HG03571 (cell line): ENCODE results near the gene RAB13.
"Not testable (repeated sequence)": the region's sequence is repeated elsewhere in the genome, so short reads cannot be mapped to it uniquely, and the experiment has no call there.

ENCODE experiments used
- ATAC-seq: cut with Tn5 transposase; IDR thresholded peaks from one replicate; pipeline ENCODE4 v1.9.1; 2021; ENCODE audit not compliant: unreplicated experiment

Gene RAB13

DNA sequence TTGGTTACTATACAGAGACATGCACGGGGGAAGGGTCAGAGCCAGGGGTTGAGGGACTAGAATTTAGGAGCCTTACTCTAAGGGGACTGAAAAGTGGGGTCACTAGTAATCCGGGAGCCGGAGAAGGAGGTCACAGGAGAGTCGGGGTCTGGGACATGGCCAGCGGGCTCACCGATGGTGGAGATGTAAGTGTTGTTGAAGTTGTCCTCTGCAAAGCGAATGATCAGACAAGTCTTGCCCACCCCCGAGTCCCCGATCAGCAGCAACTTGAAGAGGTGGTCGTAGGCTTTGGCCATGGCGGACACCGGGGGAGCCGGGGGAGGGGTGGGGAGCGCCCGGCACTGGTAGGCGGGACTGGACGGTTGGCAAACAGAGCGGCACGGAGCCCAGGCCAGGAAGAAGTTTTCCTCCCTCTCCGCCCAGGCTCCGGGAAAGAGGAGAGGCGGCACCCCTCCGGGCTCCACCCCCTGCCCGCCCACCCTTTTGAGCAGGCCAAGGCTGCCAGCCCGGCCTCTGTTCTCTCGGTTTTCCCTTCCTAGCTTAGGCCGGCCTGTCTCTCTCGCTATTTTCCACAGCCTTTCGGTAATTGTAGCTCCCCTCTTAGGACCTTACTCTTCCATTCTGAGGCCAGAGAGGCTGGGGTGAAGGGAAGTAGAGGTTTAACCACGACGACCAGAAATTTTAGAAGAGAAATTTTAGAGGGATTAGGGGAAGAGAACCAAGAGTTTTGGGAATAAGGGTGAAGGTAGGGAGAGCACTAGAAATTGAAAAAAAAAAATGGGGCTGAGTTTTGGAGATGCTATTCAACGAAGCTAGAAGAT, at the start of gene RAB13:
Gene RAB13 (minus strand): TSS at position 399 of the 821 bp plus-strand sequence. CDS start 103 bp downstream, at position 296.
- no peak for ATAC-seq

DNA sequence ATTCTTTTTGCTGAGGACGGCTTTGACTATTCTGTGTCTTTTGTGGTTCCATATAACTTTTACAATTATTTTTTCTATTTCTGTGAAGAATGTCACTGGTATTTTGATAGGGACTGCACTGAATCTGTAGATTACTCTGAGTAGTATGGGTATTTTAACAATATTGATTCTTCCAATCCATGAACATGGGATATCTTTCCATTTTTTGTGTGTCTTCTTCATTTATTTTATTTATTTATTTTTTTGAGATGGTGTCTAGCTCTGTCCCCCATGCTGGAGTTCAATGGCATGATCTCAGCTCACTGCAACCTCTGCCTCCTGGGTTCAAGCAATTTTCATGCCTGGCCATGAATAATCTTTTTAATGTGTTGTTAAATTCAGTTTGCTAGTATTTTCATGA, 47.6 kb upstream of the RAB13 start:
- ATAC-seq: not testable (repeated sequence)

DNA sequence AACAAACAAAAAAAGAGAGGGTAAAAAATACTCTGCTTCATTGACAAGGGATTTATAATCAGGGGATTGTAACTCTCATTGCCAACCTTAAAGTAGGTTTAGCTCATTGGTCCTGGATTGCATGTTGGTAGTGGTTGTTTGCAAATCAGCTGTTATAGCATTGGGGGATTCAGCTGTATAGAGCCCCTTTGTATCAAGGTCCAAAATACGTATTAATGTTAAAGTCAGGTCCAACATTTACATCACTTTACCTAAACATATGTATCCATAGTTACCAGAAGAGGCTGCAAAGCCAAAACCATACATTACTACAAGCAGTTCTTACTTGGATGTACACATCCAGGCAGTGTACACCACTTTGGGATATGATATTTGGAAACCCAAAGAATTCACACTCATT, 33.8 kb upstream of the RAB13 start:
- ATAC-seq: no peak

DNA sequence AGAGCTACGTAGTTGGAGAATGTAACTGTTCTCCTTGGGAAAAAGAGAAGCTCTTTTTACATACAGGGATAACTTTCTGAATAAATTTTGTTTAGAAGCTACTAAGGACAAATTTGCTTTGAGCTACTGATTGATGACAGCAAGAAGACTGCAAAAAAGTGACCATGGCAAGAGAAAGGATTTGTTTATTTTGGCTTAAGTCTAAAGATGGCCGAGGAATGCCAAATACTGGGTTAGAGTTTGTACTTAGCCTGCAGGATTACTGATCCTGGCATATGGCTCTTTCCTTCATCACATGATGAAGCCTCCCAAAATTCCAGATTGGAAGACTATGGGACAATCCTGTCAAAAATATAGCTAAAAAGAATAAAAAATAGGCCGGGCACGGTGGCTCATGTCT, 33.1 kb upstream of the RAB13 start:
- ATAC-seq: no peak

DNA sequence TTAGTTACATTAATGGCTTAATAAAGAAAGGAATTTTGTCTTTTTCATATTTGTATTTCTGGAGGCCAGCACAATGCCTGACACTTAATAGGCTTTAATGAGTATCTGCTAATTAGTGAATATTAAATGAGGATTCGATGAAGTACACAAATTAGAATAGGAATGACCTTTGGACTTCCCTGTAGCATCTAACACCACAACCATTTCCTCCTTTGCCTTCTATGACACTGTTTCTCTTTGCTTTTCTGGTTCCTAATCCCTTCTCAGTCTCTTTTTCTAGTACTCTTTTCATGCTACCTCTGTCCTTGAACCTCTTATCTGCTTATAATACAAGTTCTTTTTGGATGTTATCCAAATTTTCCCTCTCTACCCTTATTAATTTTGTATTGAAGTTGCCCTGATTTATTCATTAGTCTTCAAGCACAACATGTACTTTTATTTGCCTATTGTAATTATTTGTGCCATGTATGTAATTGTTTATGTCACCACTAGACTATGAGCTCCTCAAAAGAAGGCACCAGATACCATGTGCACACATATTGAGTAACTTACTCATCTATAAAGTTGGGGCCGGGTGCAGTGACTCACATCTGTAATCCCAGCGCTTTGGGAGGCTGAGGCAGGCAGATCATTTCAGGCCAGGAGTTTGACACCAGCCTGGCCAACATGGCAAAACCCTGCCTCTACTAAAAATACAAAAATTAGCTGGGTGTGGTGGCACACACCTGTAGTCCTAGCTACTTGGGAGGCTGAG, 28.2 kb upstream of the RAB13 start:
- no peak for ATAC-seq

DNA sequence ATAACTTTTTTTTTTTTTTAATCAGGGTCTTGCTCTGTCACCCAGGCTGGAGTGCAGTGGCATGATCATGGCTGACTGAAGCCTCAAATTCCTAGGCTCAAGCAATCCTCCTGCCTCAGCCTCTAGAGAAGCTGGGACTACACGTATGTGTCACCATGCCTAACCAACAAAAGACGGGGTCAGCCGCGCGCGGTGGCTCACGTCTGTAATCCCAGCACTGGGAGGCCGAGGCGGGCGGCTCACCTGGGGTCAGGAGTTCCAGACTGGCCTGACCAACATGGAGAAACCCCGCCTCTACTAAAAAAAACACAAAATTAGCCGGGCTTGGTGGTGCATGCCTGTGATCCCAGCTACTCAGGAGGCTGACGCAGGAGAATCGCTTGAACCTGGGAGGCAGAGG, 26.4 kb upstream of the RAB13 start:
- ATAC-seq: not testable (repeated sequence)

DNA sequence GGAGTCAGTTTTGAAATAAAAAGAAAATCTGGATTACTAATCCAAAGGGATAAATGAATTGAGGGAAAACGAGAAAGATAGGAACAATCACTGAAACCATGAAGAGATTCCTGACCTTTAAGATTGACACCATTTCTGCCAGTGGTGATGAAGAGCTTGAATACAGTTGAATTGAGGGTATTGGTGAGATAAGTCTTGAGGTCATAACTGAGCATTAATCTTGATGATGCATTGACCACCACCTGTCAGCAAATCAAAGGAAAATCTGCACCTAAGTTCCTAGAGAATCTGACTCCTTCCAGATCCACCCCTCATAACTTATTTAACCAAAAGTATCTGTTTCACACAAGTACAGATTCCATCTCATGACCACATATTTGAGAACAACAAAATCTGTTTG, 26.0 kb upstream of the RAB13 start:
- ATAC-seq: no peak

DNA sequence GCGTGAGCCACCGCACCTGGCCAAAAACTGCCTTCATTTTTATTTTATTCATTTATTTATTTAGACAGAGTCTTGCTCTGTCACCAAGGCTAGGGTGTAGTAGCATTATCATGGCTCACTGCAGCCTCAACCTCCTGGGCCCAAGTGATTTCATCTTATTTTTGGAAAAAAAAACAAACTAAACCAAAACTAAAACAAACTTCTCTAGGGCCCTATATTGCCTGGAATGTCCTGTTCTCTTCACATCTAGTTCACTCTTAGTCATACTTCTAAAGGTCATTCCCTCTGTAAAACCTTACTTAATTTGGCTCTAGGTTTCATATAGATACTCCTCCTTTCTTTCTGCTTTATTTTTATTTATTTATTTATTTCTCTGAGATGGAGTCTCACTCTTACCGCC, 20.0 kb upstream of the RAB13 start:
- ATAC-seq: no peak

DNA sequence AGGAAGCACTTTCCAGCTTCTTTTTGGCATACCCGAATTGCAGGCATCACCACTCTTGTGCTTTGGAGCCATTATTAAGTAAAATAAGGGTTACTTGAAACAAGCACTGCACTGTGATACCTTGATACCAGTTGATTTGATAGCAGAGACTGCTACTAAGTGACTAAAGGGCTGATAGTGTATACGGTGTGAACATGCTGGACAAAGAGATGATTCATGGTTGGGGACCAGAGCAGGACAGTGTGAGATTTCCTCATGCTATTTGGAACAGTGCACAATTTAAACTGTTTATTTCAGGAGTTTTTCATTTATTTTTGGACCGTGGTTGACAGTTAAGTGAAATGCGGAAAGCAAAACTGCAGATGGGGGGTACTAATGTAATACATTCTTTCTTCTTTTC, 14.3 kb upstream of the RAB13 start:
- ATAC-seq: no peak

DNA sequence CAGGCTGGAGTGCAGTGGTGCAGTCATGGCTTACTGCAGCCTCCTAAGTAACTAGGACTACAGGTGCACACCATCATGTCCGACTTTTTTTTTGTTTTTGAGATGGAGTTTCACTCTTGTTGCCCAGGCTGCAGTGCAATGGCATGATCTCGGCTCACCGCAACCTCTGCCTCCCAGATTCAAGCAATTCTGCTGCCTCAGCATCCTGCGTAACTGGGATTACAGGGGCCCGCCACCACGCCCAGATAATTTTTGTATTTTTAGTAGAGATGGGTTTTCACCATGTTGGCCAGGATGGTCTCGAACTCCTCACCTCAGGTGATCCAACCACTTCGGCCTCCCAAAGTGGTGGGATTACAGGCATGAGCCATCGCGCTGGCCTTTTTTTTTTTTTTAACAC, 10.7 kb upstream of the RAB13 start:
- not testable (repeated sequence) for ATAC-seq

DNA sequence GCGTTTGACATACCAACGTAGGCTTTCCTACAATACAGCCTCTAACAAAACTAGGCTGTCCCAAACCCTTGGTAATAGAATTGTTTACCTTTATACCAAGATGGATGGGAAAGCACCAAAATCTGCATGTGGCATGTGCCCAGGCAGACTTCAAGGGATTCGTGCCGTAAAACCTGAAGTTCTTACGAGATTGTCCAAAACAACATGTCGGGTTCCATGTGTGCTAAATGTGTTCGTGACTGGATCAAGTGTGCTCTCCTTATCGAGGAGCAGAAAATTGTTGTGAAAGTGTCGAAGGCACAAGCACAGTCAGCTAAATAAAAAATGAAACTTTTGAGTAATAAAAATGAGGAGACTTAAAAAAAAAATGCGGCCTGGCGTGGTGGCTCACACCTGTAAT, 9.5 kb upstream of the RAB13 start:
- ATAC-seq: no peak

DNA sequence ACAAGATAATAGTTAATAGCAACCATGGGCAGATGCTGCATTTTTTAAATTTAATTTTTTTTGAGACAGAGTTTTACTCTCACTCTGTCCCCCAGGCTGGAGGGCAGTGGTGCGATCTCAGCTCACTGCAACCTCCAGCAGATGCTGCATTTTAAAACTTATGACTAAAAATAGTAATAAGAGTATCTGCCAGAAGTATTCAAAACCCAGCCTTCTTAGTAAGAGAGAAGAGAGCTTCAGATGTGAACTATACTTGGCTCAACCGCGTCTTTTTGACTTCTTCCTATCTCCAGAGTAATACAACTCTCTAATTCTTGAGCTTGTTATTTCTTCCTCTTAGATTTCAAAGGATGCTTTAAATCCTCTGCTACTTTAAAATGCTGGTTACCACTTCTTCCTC, 9.1 kb upstream of the RAB13 start:
- ATAC-seq: no peak

DNA sequence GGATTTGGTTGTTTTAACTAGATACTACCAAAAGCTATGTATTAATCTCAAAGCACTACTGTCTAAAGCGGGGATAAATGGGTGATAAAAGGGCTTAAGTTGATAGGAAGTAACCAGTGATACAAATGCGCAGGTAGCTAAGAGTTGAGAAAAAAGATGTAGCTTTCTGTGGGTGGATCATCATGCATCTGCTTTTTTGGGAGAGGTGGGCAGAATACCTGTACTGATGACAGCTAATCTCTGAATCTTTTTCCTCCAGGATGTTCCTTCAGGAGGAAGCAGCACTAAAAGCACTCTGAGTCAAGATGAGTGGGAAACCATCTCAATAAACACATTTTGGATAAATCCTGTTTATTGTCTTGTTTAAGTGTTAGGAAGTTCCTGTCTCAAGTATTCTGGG, 5.7 kb upstream of the RAB13 start:
- ATAC-seq: no peak

DNA sequence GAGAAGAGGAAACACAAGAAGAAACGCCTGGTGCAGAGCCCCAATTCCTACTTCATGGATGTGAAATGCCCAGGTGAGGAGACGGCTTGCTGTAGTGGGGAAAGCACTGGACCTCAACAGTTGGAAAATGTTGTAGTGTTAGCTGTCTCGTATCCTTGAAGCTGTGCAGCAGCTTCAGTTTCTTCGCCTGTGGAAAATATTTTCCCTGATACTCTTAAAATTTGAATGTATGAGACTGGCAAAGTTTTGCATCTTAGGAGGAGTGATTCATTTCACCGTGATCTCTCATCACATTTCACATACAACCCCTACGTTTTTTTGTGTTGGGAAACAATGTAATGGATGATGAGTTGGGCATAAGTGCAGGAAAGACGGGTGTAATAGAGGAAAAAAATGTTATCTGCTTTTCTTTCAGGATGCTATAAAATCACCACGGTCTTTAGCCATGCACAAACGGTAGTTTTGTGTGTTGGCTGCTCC, 5.1 kb upstream of the RAB13 start:
- ATAC-seq: no peak

DNA sequence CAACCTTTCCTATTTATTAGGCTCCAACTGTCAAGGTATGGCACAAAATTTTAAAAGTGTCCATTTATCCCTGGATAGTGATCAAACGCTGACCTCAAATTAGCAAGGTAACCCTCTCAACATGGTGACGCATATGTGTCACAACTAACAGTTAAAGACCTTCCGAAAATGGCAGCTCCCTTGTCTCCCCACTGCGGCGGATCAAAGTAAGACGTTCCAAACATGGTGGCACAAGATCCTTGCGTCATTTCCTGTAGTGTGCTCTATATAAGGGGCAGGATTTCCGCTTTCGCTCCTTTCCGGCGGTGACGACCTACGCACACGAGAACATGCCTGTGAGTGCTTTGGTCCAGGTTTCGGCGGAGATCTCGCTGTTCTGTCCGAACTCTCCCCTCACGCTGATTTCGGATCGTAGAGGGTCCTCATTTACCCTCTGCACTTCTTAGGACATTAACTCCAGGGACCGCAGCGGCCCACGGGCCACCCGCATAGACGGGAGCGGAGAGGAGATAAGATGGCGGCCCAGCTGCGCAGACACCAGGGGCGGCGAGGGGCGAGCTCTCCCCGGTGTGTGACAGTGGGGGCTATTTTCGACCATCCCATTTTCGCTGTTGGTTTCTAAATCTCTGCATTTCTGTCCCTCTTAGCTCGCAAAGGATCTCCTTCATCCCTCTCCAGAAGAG, 4.5 kb upstream of the RAB13 start, which contains the start of gene RPS27:
Gene RPS27 (plus strand): TSS at position 295 of the 683 bp plus-strand sequence. CDS start 35 bp downstream, at position 330.
- ATAC-seq: peak; percentile 64

DNA sequence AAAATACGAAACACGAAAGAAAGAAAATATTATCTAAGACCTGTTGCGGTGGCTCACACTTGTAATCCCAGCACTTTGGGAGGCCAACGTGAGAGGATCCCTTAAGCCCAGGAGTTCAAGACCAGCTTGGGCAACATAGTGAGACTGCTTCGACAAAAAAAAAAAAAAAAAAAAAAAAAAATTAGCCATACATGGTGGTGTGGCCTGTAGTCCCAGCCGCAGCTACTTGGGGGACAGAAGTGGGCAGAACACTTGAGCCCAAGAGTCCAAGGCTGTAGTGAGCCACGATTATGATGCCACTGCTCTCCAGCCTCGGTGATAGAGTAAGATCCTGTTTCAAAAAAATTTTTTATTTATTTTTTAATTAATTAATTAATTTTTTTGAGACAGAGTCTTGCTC, 1.5 kb upstream of the RAB13 start:
- ATAC-seq: no peak

DNA sequence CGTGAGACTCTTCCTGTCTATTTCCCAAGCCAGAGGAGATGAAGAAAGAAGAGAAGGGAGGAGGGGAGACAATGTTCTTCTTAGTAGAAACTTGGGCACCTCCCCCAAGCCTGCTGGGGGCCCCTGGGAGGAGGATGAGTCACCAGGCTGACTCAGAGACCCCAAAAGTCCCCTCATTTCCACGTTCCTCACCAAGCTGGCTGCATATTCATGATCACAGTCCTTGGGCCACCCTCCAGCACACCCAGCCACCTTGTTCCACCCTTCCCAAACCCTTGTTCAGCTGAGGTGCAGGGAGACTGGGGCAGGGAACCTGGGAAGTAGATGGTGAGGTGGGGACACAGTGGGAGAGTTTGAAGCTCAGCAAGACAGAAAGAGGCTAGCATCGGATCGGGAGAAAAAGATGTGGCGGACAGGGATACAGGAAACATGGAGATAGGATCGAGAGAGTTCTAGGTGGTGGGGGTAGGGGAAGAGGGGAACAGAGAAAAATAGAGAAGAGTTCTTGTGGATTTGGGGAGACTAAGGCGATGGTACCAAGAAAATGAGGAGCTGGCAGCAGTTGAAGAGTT, 712 bp downstream of the RAB13 start:
- no peak for ATAC-seq

DNA sequence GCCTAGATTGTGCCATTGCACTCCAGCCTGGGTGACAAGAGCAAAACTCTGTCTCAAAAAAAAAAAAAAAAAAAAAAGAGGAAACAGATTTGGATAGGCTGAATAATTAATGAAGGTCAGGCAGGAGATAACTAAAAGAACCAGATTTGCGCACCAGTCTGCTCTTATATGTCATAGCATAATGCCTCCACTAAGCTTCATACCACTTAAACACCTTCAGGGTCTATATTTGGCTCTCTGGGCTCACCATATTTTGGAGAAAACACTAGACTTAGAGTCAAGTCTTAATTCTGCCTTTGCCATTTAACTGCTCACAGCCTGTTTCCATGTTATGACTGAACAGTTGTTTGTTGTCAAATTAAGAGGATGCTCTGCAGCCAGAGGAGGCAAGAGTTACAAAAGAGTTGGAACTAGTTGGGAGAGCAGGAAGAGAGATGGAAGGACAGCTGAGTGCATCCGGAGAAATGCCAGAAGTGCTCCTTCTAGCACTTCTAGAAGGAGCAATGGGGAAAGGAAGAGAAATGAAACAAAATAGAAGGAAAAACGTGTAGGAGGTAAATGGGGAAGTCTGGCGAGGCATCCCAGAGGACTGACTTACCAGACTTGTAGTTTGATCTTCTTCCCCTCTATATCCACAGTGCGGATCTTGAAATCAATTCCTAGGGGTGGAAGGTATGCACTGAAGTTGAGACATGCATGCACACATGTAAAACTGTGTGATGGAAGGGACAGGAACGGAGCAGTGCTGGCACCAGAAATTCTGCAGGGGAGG, 1.8 kb downstream of the RAB13 start:
- ATAC-seq: no peak

DNA sequence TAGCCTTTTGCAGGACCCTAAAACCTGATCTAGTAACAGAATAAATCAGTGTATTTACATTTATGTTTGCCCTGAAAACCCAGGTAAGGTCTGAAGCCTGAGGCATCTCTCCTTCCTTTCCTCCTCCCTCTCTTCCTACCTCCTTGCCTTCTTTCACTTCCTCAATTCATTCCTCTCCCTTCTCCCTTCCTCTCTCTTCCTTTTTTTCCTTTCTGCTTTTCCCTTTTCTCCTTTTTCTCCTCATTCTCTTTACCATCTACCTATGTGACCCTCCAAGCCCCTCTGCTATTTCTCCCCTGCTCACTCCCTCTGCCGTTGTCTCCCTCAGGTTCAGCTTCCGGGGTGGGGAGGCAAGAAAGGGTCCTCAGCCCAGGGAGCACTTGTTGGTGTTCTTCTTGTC, 4.4 kb downstream of the RAB13 start:
- ATAC-seq: not testable (repeated sequence)

DNA sequence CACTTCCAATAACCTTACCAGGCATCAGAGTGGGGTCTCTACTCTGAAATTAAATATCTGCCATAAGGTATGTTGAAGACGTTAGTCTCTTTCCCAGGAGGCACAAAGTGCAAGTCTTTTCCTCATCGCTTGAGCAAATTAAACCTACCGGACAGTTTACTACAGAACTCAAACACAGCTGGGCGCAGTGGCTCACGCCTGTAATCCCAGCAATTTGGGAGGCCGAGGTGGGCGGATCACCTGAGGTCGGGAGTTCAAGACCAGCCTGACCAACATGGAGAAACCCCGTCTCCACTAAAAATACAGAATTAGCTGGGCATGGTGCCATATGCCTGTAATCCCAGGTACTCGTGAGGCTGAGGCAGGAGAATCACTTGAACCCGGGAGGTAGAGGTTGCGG, 7.0 kb downstream of the RAB13 start:
- not testable (repeated sequence) for ATAC-seq
